D721Med (cell line): ENCODE measurements around the gene NCK1.

Experiments
- DNase-seq: peaks from one replicate; pipeline ENCODE4 v3.0.0; 2011; ENCODE audit warnings: low spot score; ENCODE audit not compliant: insufficient read length
- FAIRE-seq: peaks from 2 replicates; lab custom pipeline; 2011; peaks lifted over from hg19 to GRCh38; lab: Jason Lieb, UNC
- CTCF ChIP-seq: IDR thresholded peaks from 2 replicates; pipeline ENCODE4 v1.5.1; 2012; ENCODE audit warnings: mild to moderate bottlenecking, control low read depth; ENCODE audit not compliant: insufficient read depth; ENCODE audit errors: missing control alignments

The NCK1 gene

DNA sequence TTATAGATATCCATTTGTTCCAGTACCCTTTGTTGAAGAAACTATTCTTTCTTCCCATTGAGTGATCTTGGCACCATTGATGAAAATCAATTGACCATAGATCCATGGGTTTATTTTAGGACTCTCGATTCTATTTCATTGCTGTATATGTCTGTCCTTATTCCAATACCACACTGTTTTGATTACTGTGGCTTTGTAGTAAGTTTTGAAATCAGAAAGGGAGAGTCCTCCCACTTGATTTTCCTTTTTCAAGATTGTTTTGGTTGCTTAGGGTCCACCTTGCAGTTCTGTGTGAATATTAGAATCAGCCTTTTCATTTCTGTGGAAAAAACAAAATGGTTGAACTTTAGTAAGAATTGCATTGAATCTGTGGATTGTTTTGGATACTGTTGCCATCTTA is 75.2 kb downstream of the NCK1 start:
- FAIRE-seq, result no peak
- TF ChIP-seq CTCF, result no peak

DNA sequence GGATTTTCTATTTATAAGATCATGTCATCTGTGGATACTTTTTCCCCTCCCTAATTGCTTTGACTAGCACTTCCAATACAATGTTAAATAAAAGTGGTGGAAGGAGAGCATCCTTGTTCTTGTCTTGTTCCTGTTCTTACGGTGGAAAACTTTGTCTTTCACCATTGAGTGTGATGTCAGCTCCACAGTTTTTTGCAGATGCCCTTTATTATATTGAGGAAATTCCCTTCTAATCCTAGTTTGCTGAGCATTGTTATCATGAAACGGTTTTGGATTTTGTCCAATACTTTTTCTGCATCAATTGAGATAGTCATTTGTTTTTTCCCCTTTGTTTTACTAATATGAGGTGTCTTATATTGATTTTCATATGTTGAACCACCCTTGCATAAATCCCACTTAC is 75.8 kb downstream of the NCK1 start:
- FAIRE-seq, result no peak
- TF ChIP-seq CTCF, result no peak
- DNase-seq, result no peak

More for the DNA sequence above, 75.2 kb downstream of the NCK1 start:
- no peak for DNase-seq

DNA sequence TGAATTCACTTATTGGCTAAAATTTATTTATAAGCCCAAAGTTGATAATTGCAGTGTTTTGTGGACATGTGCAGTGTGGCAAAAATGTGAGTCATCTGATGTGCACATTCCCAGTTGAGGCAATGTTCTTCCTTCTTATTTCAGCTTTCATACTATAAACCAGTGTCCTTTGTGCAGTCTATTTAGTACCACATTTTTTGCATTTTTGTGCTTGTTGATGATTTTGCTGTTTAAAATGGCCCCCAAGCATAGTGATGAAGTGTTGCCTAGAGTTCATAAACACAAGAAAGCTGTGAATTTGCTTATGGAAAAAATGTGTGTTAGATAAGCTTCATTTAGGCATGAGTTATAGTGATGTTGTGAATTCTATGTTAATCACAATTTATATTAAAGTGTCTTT is 76.3 kb downstream of the NCK1 start:
- DNase-seq, result no peak
- TF ChIP-seq CTCF, result no peak
- FAIRE-seq, result no peak

DNA sequence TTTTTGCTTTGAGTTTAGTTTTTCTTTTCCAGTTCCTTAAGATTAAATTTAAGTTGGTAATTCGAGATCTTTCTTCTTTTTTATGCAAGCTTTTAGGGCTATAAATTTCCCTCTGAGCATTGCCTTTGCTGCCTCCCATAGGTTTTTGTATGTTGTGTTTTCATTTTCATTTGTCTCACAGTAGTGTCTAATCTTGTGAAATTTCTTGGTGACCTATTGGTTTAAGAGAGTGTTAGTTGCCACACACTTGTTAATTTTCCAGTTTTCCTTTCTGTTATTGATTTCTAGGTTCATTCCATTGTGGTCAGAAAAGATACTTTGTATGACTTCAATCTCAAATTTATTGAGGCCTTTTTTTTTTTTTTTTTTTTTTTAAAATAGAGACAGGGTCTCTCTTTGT is 77.5 kb downstream of the NCK1 start:
- no peak for FAIRE-seq
- no peak for DNase-seq
- no peak for TF ChIP-seq CTCF

DNA sequence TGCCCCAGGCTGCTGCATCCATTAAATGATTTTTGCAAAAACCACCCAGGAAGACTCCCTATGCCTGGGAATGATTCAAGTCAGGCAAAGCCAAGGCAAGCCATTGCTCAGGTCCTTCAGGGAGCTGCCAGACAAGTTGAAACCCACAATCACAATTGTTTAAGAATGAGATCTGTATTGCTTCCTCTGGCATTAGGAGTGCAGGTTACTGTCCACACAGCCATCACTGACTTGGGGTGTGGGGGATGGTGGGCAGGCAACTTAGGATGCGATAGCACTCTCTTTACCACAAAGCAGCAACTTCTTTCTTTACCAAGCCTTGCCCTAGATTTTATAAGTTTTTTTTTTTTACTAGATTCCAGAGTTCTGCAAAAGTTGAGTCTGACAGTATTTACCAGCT is 80.8 kb downstream of the NCK1 start:
- no peak for TF ChIP-seq CTCF
- DNase-seq (no peak), FAIRE-seq (no peak)

GRCh38 chr3:136943436-136943835 is 81.4 kb downstream of the NCK1 start:
- TF ChIP-seq CTCF, result no peak
- DNase-seq, result no peak
- FAIRE-seq, result no peak

- TF ChIP-seq CTCF, result no peak
- DNase-seq (no peak), FAIRE-seq (no peak)
These were observed 85.0 kb downstream of the NCK1 start for GRCh38 chr3:136946978-136947377.
